ENCODE data around the gene SPACA6. TPM values are rescaled to one million over a fixed set of nuclear protein-coding genes. Genes with fewer than 3 reads are reported as not detected.
"Not testable (repeated sequence)": the region's sequence is repeated elsewhere in the genome, so short reads cannot be mapped to it uniquely, and the experiment has no call there.

SPACA6 gene
- total and polyA plus RNA-seq, 4 donors: 0.92 to 2.5 (median 1.3) TPM

DNA sequence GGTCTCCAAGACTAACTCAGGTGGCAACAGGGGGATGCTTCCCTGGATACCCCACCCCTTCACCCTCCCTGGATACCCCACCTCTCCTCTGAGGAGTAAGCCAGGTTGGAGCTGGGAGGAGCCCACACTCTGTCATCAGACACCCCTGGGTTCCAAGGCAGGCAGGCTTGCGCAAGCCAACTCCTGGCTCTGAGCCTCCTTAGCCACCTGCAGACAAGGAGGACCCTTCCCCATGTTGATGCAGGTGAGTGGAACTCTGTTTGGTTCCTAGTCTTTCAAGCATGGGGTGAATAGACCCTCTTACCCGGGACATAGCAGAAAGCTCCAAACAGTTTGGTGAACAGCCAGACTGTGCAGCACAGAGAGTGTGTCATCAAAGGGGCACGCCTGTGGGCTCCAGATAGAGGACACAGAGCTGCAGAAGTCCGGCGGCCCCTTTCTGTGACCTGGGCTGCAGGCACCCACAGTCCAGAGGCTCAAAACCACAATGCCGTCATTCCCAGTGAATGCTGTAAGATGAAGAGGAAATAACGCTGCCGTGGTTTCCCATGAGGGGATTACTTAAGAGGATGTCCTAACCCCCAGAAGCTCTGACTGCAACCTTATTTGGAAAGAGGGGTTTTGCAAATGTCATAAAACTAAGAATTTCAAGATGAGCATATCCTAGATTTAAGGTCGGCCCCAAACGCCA is 42.8 kb downstream of the SPACA6 start:
- H3K9me3 ChIP-seq (ENCODE audit: control insufficient read depth in 4 of 4, low read length in 3 of 4): no peaks in the 10 kb centered on the region
- H3K36me3 ChIP-seq (ENCODE audit: control insufficient read depth in 4 of 4, insufficient read depth in 3 of 4, low read depth in 1 of 4, low read length in 3 of 4): no peaks in the 10 kb centered on the region
- peak overlapping the region in 1 of 2 donors; percentile 8 for H3K9ac ChIP-seq (ENCODE audit: low read depth in 1 of 2, low read length in 2 of 2)
- no peak overlapping the region for H3K4me3 ChIP-seq (ENCODE audit: low read depth in 1 of 3, low read length in 3 of 3)
- no peak for DNase-seq (ENCODE audit: low spot score)
- H3K27ac ChIP-seq (ENCODE audit: low read depth in 1 of 2, low read length in 2 of 2): peak overlapping the region; percentile 25 to 28
- H3K4me1 ChIP-seq (ENCODE audit: control insufficient read depth in 4 of 4, insufficient read depth in 4 of 4, low read length in 3 of 4): peaks cover 0 to 2% (median 0%) of the 10 kb centered on the region in 4 donors
- no peak for TF ChIP-seq RXRA (IDR thresholded peaks at IDR 0.05)
- peak in 1 of 2 donors; percentile 7 for TF ChIP-seq RAD21 (IDR thresholded peaks at IDR 0.05)
- peak; percentile 17 for TF ChIP-seq SP1 (IDR thresholded peaks at IDR 0.05)
- WGBS: 71% methylated on average over 10 of the region's 10 CpGs
- H3K27me3 ChIP-seq (ENCODE audit: control insufficient read depth in 4 of 4, insufficient read depth in 4 of 4, low read length in 3 of 4): peaks cover 0 to 3% (median 0%) of the 10 kb centered on the region in 4 donors

DNA sequence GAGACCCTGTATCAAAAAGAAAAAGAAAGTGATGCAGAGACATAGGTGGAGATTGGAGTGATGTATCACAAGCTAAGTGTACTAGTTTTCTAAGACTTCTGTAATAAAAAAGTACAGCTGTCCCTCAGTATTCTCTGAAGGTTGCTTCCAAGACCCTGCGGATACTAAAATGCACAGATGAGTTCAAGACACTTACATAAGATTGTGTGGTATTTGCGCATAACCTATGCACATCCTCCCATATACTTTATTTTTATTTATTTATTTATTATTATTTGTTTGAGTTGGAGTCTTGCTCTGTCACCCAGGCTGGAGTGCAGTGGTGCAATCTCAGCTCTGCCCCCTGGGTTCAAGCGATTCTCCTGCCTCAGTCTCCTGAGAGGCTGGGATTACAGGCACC is 44.3 kb downstream of the SPACA6 start:
- Histone ChIP-seq H3K27me3 (ENCODE audit: control insufficient read depth in 4 of 4, insufficient read depth in 4 of 4, low read length in 3 of 4) (peaks cover 0 to 3% (median 0%) of the 10 kb centered on the region in 4 donors), H3K4me1 (ENCODE audit: control insufficient read depth in 4 of 4, insufficient read depth in 4 of 4, low read length in 3 of 4) (peaks cover 0 to 2% (median 0%) of the 10 kb centered on the region in 4 donors), H3K27ac (ENCODE audit: low read depth in 1 of 2, low read length in 2 of 2) (no peak overlapping the region), H3K9ac (ENCODE audit: low read depth in 1 of 2, low read length in 2 of 2) (no peak overlapping the region), H3K9me3 (ENCODE audit: control insufficient read depth in 4 of 4, low read length in 3 of 4) (no peaks in the 10 kb centered on the region), H3K36me3 (ENCODE audit: control insufficient read depth in 4 of 4, insufficient read depth in 3 of 4, low read depth in 1 of 4, low read length in 3 of 4) (no peaks in the 10 kb centered on the region), H3K4me3 (ENCODE audit: low read depth in 1 of 3, low read length in 3 of 3) (no peak overlapping the region)
- DNase-seq (ENCODE audit: low spot score): no peak
- WGBS: 89% methylated on average over 3 of the region's 3 CpGs
- TF ChIP-seq NR2F2 (IDR thresholded peaks at IDR 0.05): no peak
- no peak for TF ChIP-seq FOXA1 (IDR thresholded peaks at IDR 0.05)
- TF ChIP-seq EGR1 (IDR thresholded peaks at IDR 0.05; ENCODE audit: low read depth in 2 of 2): no peak
- TF ChIP-seq HNF4A (conservative IDR thresholded peaks at IDR 0.05): no peak
- TF ChIP-seq GABPA (IDR thresholded peaks at IDR 0.05 in 1 of 2, conservative IDR thresholded peaks at IDR 0.05 in 1 of 2): no peak
- no peak for TF ChIP-seq JUND (IDR thresholded peaks at IDR 0.05)

DNA sequence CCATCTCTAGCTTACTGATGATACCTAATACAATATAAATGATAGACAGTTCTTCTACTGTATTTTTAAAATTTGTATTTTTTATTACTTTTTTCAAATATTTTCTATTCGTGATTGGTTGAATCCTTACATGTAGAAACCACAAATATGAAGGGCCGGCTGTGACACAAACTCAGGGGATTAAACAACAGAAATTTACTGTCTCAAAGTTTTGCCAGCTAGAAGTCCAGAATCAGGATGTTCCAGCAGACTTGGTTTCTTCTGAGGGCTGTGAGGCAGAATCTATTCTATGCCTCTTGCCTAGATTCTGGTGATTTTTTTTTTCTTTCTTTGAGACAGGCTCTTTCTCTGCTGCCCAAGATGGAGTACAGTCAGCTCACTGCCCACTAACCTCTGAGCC is 44.8 kb downstream of the SPACA6 start:
- H3K9me3 ChIP-seq (ENCODE audit: control insufficient read depth in 4 of 4, low read length in 3 of 4): no peaks in the 10 kb centered on the region
- TF ChIP-seq YY1 (IDR thresholded peaks at IDR 0.05): no peak
- TF ChIP-seq NR2F2 (IDR thresholded peaks at IDR 0.05): no peak
- no peak for TF ChIP-seq HNF4G (IDR thresholded peaks at IDR 0.05)
- no peak for TF ChIP-seq SP1 (IDR thresholded peaks at IDR 0.05)
- H3K4me3 ChIP-seq (ENCODE audit: low read depth in 1 of 3, low read length in 3 of 3): no peak overlapping the region
- no peak for DNase-seq (ENCODE audit: low spot score)
- no peak overlapping the region for H3K27ac ChIP-seq (ENCODE audit: low read depth in 1 of 2, low read length in 2 of 2)
- peaks cover 0 to 3% (median 0%) of the 10 kb centered on the region in 4 donors for H3K27me3 ChIP-seq (ENCODE audit: control insufficient read depth in 4 of 4, insufficient read depth in 4 of 4, low read length in 3 of 4)
- H3K36me3 ChIP-seq (ENCODE audit: control insufficient read depth in 4 of 4, insufficient read depth in 3 of 4, low read depth in 1 of 4, low read length in 3 of 4): no peaks in the 10 kb centered on the region
- peaks cover 0 to 2% (median 0%) of the 10 kb centered on the region in 4 donors for H3K4me1 ChIP-seq (ENCODE audit: control insufficient read depth in 4 of 4, insufficient read depth in 4 of 4, low read length in 3 of 4)
- 67% methylated on average over 2 of the region's 2 CpGs for WGBS
- no peak overlapping the region for H3K9ac ChIP-seq (ENCODE audit: low read depth in 1 of 2, low read length in 2 of 2)

DNA sequence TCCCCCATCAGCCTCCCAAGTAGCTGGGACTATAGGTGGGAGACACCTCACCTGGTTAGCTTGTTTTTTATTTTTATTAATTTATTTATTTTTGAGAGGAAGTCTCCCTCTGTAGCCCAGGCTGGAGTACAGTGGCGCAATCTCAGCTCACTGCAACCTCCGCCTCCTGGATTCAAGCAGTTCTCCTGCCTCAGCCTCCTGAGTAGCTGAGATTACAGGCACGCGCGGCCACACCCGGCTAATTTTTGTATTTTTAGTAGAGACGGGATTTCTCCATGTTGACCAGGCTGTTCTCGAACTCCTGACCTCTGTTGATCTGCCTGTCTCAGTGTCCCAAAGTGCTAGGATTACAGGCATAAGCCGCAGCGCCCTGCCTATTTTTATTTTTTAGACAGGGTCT is 45.4 kb downstream of the SPACA6 start:
- H3K9ac ChIP-seq (ENCODE audit: low read depth in 1 of 2, low read length in 2 of 2); H3K4me1 ChIP-seq (ENCODE audit: control insufficient read depth in 4 of 4, insufficient read depth in 4 of 4, low read length in 3 of 4); H3K9me3 ChIP-seq (ENCODE audit: control insufficient read depth in 4 of 4, low read length in 3 of 4); DNase-seq (ENCODE audit: low spot score); H3K4me3 ChIP-seq (ENCODE audit: low read depth in 1 of 3, low read length in 3 of 3); H3K36me3 ChIP-seq (ENCODE audit: control insufficient read depth in 4 of 4, insufficient read depth in 3 of 4, low read depth in 1 of 4, low read length in 3 of 4); H3K27me3 ChIP-seq (ENCODE audit: control insufficient read depth in 4 of 4, insufficient read depth in 4 of 4, low read length in 3 of 4); H3K27ac ChIP-seq (ENCODE audit: low read depth in 1 of 2, low read length in 2 of 2): not testable (repeated sequence)
- 85% methylated on average over 10 of the region's 10 CpGs for WGBS
